ENCODE results near the gene LRMDA.

Gene LRMDA

GRCh38 chr10:75390178-75390577, 41.2 kb upstream of the LRMDA start:
- no peak overlapping the region for H3K4me3 ChIP-seq (ENCODE audit: low read length, poor library complexity, severe bottlenecking)
- no peaks in the 10 kb centered on the region for H4K20me1 ChIP-seq (ENCODE audit: insufficient read depth, low read length, poor library complexity, severe bottlenecking)
- no peak overlapping the region for H2AFZ ChIP-seq (ENCODE audit: low read length)
- H3F3A ChIP-seq (ENCODE audit: low read depth) = no peaks in the 10 kb centered on the region
- no peaks in the 10 kb centered on the region for H3K4me1 ChIP-seq (ENCODE audit: insufficient read depth, low read length, poor library complexity, severe bottlenecking)
- no peaks in the 10 kb centered on the region for H3K9me2 ChIP-seq (replicated peaks; ENCODE audit: low read depth, low read length)
- H3K9ac ChIP-seq (ENCODE audit: low read depth, low read length, poor library complexity, severe bottlenecking) = no peak overlapping the region
- no peaks in the 10 kb centered on the region for H3K36me3 ChIP-seq (ENCODE audit: insufficient read depth, low read length)
- H3K27me3 ChIP-seq (ENCODE audit: insufficient read depth, low read length, poor library complexity, severe bottlenecking) = no peaks in the 10 kb centered on the region
- H3K9me3 ChIP-seq (ENCODE audit: insufficient read depth, low read depth, low read length) = no peaks in the 10 kb centered on the region
- H3K4me2 ChIP-seq (ENCODE audit: low read depth, low read length, poor library complexity, severe bottlenecking) = no peak overlapping the region
- no peak for TF ChIP-seq CTCF (conservative IDR thresholded peaks at IDR 0.05; ENCODE audit: low read length)
- TF ChIP-seq EZH2phosphoT487 (IDR thresholded peaks at IDR 0.05; ENCODE audit: borderline replicate concordance) = no peak
- H3K79me2 ChIP-seq (ENCODE audit: insufficient read depth, low read length) = no peaks in the 10 kb centered on the region

- Histone ChIP-seq H3K36me3 (ENCODE audit: insufficient read depth, low read length) (no peaks in the 10 kb centered on the region), H3K4me1 (ENCODE audit: insufficient read depth, low read length, poor library complexity, severe bottlenecking) (no peaks in the 10 kb centered on the region), H3K27me3 (ENCODE audit: insufficient read depth, low read length, poor library complexity, severe bottlenecking) (no peaks in the 10 kb centered on the region), H3K79me2 (ENCODE audit: insufficient read depth, low read length) (no peaks in the 10 kb centered on the region), H3K4me3 (ENCODE audit: low read length, poor library complexity, severe bottlenecking) (no peak overlapping the region), H3K9me2 (replicated peaks; ENCODE audit: low read depth, low read length) (no peaks in the 10 kb centered on the region), H3K9me3 (ENCODE audit: insufficient read depth, low read depth, low read length) (no peaks in the 10 kb centered on the region), H3K4me2 (ENCODE audit: low read depth, low read length, poor library complexity, severe bottlenecking) (no peak overlapping the region), H3F3A (ENCODE audit: low read depth) (no peaks in the 10 kb centered on the region), H4K20me1 (ENCODE audit: insufficient read depth, low read length, poor library complexity, severe bottlenecking) (no peaks in the 10 kb centered on the region), H3K9ac (ENCODE audit: low read depth, low read length, poor library complexity, severe bottlenecking) (no peak overlapping the region), H2AFZ (ENCODE audit: low read length) (no peak overlapping the region)
- TF ChIP-seq CTCF (conservative IDR thresholded peaks at IDR 0.05; ENCODE audit: low read length) = no peak
- TF ChIP-seq EZH2phosphoT487 (IDR thresholded peaks at IDR 0.05; ENCODE audit: borderline replicate concordance) = no peak
Measured at GRCh38 chr10:75392271-75392670, 39.2 kb upstream of the LRMDA start.

GRCh38 chr10:75392744-75393143, 38.7 kb upstream of the LRMDA start:
- Histone ChIP-seq H3K36me3 (ENCODE audit: insufficient read depth, low read length) (no peaks in the 10 kb centered on the region), H3K27me3 (ENCODE audit: insufficient read depth, low read length, poor library complexity, severe bottlenecking) (no peaks in the 10 kb centered on the region), H2AFZ (ENCODE audit: low read length) (no peak overlapping the region), H3K4me3 (ENCODE audit: low read length, poor library complexity, severe bottlenecking) (no peak overlapping the region), H3K4me2 (ENCODE audit: low read depth, low read length, poor library complexity, severe bottlenecking) (no peak overlapping the region), H3K9me2 (replicated peaks; ENCODE audit: low read depth, low read length) (no peaks in the 10 kb centered on the region), H3K9me3 (ENCODE audit: insufficient read depth, low read depth, low read length) (no peaks in the 10 kb centered on the region), H3F3A (ENCODE audit: low read depth) (no peaks in the 10 kb centered on the region), H4K20me1 (ENCODE audit: insufficient read depth, low read length, poor library complexity, severe bottlenecking) (no peaks in the 10 kb centered on the region), H3K4me1 (ENCODE audit: insufficient read depth, low read length, poor library complexity, severe bottlenecking) (no peaks in the 10 kb centered on the region), H3K9ac (ENCODE audit: low read depth, low read length, poor library complexity, severe bottlenecking) (no peak overlapping the region), H3K79me2 (ENCODE audit: insufficient read depth, low read length) (peaks cover under 1% of the 10 kb centered on the region; the same call in 1 of the 2 replicates)
- no peak for TF ChIP-seq EZH2phosphoT487 (IDR thresholded peaks at IDR 0.05; ENCODE audit: borderline replicate concordance)
- TF ChIP-seq CTCF (conservative IDR thresholded peaks at IDR 0.05; ENCODE audit: low read length) = no peak

Measured in Loucy (cell line).